Sigmoid colon (tissue), 7 donors: ENCODE data around the gene NOVA2. TPM values are rescaled to one million over a fixed set of nuclear protein-coding genes. Genes with fewer than 3 reads are reported as not detected.

ENCODE experiments used
- DNase-seq: peaks from one replicate; pipeline ENCODE4 v3.0.0-alpha.2; 2019
- H3K27ac ChIP-seq, 4 donors: fragments of 200-600 bp; sonication (generic); one replicate each; pipeline ENCODE4 v1.5.1; 2016 to 2019; ENCODE audit warnings: mild to moderate bottlenecking in 1 of 4
- H3K27me3 ChIP-seq, 3 donors: fragments of 200-600 bp; sonication (generic); one replicate each; pipeline ENCODE4 v1.5.1; 2019; ENCODE audit warnings: mild to moderate bottlenecking in 1 of 3
- H3K36me3 ChIP-seq, 4 donors: fragments of 200-600 bp; sonication (generic); one replicate each; pipeline ENCODE4 v1.5.1; 2016 to 2019
- H3K4me1 ChIP-seq, 4 donors: fragments of 200-600 bp; sonication (generic); one replicate each; pipeline ENCODE4 v1.5.1; 2017 to 2019
- H3K4me3 ChIP-seq, 4 donors: fragments of 200-600 bp; sonication (generic); one replicate each; pipeline ENCODE4 v1.5.1; 2017 to 2019; ENCODE audit warnings: mild to moderate bottlenecking in 2 of 4, moderate library complexity in 1 of 4
- H3K9me3 ChIP-seq, 4 donors: fragments of 200-600 bp in 3 of 4; sonication (generic) in 3 of 4; one replicate each; pipeline versions ENCODE4 v1.5.1 to v1.6.1; 2013 to 2019
- EP300 ChIP-seq, 4 donors: sonication (generic); formaldehyde crosslinking; IDR thresholded peaks; one replicate each; pipeline ENCODE4 v1.6.1; 2017; ENCODE audit warnings: antibody characterized with exemption in 4 of 4
- POLR2A ChIP-seq, 2 donors: fragments of 450-650 bp; IDR thresholded peaks; one replicate each; pipeline ENCODE4 v1.6.1; 2016; ENCODE audit warnings: antibody characterized with exemption in 2 of 2, mild to moderate bottlenecking in 2 of 2, moderate library complexity in 2 of 2
- POLR2AphosphoS5 ChIP-seq, 4 donors: sonication (generic); formaldehyde crosslinking; IDR thresholded peaks; one replicate each; pipeline ENCODE4 v1.6.1; 2017; ENCODE audit warnings: antibody characterized with exemption in 4 of 4
- WGBS, 2 donors: extraction: QIAGEN DNeasy Blood & Tissue Kit; methylation state at CpG; one replicate each; pipeline ENCODE4 v1.1.7; 2013; 5-methylcytosine and 5-hydroxymethylcytosine counted together
- intact Hi-C: fragments of 100-400 bp; cut with DNase I; formaldehyde crosslinking; loops from one replicate; pipeline ENCODE4 v1.15.1; 2023
- polyA plus RNA-seq, 3 donors: library from polyadenylated mRNA; stranded (reverse); fragments of 200-250 nt; gene quantifications; one replicate each; pipeline ENCODE4 v1.2.3, GENCODE V29; 2013
- total RNA-seq, 4 donors: library from RNA; depleted of rRNA; stranded (reverse); fragments of >200 nt; gene quantifications; one replicate each; pipeline ENCODE4 v1.1.0, GENCODE V29; 2016
- TF ChIP-seq, protein P1 (sequence below), 4 experiments: fragments of 450-650 bp in 3 of 4; fragments of 200-600 bp in 1 of 4; IDR thresholded peaks; one replicate each; pipeline ENCODE4 v1.5.1; 2016 to 2019; ENCODE audit warnings: antibody characterized with exemption in 4 of 4, mild to moderate bottlenecking in 3 of 4, moderate library complexity in 2 of 4
- donor health status: healthy with polysubstance abuse.
- donor health status: Bipolar disorder and iron deficiency.
- donor health status: healthy.

The NOVA2 gene
- total and polyA plus RNA-seq, 7 donors: 0.23 to 3.0 (median 0.68) TPM

DNA sequence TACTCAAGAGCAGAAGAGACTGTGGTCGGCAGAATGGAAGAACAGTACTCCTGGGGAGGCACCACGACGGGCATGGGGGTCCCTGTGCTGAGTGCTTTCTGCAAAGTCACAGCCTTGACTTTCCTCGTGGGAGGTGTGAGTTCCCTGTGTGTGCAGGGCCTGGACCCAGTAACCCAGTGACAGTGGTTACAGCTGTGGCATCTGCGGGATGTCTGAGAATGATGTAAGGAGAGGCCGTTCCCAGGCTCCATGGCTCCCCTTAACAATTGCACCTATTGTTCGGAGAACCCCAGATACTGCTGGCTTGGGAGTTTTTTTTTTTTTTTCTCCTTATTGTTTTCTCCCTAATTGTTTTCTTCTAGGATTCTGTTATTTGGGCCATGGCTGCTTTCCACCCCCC is 54.0 kb downstream of the NOVA2 start:
- TF ChIP-seq POLR2A (IDR thresholded peaks at IDR 0.05): no peak
- no peak for TF ChIP-seq EP300 (IDR thresholded peaks at IDR 0.05)
- TF ChIP-seq POLR2AphosphoS5 (IDR thresholded peaks at IDR 0.05): no peak
- TF ChIP-seq, protein P1, sequence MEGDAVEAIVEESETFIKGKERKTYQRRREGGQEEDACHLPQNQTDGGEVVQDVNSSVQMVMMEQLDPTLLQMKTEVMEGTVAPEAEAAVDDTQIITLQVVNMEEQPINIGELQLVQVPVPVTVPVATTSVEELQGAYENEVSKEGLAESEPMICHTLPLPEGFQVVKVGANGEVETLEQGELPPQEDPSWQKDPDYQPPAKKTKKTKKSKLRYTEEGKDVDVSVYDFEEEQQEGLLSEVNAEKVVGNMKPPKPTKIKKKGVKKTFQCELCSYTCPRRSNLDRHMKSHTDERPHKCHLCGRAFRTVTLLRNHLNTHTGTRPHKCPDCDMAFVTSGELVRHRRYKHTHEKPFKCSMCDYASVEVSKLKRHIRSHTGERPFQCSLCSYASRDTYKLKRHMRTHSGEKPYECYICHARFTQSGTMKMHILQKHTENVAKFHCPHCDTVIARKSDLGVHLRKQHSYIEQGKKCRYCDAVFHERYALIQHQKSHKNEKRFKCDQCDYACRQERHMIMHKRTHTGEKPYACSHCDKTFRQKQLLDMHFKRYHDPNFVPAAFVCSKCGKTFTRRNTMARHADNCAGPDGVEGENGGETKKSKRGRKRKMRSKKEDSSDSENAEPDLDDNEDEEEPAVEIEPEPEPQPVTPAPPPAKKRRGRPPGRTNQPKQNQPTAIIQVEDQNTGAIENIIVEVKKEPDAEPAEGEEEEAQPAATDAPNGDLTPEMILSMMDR (IDR thresholded peaks at IDR 0.05): no peak
- Histone ChIP-seq H3K4me3 (no peak overlapping the region), H3K4me1 (no peaks in the 10 kb centered on the region), H3K36me3 (no peaks in the 10 kb centered on the region), H3K27ac (no peak overlapping the region), H3K27me3 (peaks cover 0 to 19% (median 1%) of the 10 kb centered on the region in 3 donors), H3K9me3 (no peaks in the 10 kb centered on the region)
- intact Hi-C loops: no loop called here
- WGBS, 2 donors: 45 to 59% methylated on average over 7 of the region's 7 CpGs
- DNase-seq: no peak

DNA sequence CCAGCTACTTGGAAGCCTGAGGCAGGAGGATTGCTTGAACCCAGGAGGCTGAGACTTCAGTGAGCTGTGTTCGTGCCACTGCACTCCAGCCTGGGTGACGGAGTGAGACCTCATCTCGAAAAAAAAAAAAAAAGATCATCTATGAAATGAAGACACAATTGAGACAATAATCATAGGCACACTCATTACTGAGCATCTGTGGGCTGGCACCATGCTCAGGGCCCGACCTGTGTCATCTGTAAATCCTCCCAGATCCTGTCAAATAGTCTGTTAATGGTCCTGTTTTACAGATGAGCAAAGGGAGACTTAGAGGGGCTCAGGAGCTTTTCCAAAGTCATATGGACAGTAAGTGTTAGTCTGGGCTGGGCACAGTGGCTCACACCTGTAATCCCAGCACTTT is 54.9 kb downstream of the NOVA2 start:
- TF ChIP-seq EP300 (IDR thresholded peaks at IDR 0.05) (no peak), POLR2AphosphoS5 (IDR thresholded peaks at IDR 0.05) (no peak), POLR2A (IDR thresholded peaks at IDR 0.05) (no peak)
- TF ChIP-seq, protein P1 (IDR thresholded peaks at IDR 0.05): no peak
- no peaks in the 10 kb centered on the region for H3K36me3 ChIP-seq
- no peak for DNase-seq
- H3K4me1 ChIP-seq: no peaks in the 10 kb centered on the region
- intact Hi-C loops: no loop called here
- H3K4me3 ChIP-seq: no peak overlapping the region
- H3K27ac ChIP-seq: no peak overlapping the region
- H3K27me3 ChIP-seq: peaks cover 0 to 28% (median 11%) of the 10 kb centered on the region in 3 donors
- WGBS, 2 donors: 57 to 75% methylated on average over 4 of the region's 4 CpGs
- H3K9me3 ChIP-seq: no peaks in the 10 kb centered on the region

DNA sequence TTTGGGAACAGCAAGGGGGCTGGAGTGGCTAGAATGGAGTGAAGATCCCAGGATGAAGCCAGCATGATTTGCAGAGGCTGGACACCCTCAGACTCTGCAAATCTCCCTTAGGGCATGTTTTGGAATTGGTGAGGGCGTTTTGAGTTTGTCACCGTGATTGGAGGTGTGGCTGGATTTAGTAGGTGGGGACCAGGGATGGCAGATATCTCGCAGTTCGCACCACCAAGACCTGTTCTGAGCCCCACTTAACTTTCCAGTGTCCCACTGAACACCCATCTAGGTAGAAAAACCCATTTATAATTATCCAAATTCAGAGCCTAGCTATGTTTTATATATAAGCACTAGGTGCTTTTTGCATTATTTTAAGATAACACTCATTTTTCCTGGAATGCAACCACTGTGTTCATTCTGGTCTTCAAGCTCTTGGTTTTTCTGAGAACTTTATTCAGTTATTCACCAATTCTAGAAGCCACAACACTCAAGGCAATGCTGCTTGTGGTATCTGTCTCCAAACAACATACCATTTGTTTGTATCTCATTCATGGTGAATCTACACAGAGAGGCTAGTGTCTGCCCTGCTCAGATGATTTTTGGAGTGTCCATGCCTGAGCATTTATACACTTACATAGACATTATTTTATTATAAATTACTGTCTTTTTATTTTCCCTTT is 56.1 kb downstream of the NOVA2 start:
- no peak for DNase-seq
- TF ChIP-seq POLR2A (IDR thresholded peaks at IDR 0.05) (no peak), POLR2AphosphoS5 (IDR thresholded peaks at IDR 0.05) (no peak), EP300 (IDR thresholded peaks at IDR 0.05) (no peak)
- TF ChIP-seq, protein P1 (IDR thresholded peaks at IDR 0.05): no peak
- 25 to 57% methylated on average over 4 of the region's 4 CpGs for WGBS, 2 donors
- no peaks in the 10 kb centered on the region for H3K9me3 ChIP-seq
- H3K36me3 ChIP-seq: no peaks in the 10 kb centered on the region
- H3K27ac ChIP-seq: no peak overlapping the region
- intact Hi-C loops: no loop called here
- peaks cover 0 to 39% (median 20%) of the 10 kb centered on the region in 3 donors for H3K27me3 ChIP-seq
- no peak overlapping the region for H3K4me3 ChIP-seq
- no peaks in the 10 kb centered on the region for H3K4me1 ChIP-seq

DNA sequence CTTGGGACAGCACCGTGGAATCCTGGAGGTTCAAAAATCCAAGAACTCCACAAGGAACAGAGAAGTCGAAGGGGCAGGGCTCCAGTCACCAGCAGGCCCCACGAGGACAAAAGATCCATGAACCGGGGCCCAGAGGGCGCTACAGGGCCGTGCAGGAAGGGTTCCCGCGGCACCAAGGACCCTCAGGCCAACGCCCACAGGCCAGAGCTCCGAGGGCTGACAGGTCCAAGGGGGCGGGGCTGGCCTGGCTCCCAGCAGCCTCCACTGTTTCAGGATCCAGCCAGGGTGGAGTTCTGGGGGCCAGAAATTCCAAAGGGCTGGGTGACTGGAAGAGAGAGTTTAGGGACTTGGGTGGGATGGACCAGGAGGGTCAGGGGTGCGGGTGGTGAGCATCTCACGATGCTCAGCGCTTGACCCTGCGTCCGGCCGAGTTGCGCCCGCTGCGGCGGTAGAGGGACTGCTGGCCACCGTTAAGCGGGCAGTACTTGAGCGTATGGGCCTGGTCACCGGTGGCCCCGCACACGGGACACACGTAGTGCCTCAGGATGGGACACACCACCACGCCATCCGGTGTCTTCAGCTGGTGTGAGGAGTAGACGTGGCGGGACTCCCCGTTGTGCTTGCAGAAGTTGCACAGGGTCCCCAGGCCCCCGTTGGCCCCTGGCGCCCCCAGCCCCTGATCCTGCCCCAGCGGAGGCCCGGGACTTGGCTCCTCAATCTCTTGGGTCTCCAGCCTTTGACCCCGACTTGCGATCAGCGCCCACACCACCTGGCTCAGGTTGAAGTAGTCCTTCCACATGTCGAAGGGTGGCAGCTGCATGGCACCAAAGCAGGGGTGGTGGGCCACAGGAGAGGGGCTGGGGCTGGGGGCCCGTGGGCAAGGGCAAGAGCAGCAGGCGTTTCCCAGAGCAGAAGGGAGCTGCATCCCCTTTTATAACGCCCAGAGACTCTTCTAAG is 59.5 kb downstream of the NOVA2 start, which contains the start of gene NANOS2:
TSS of gene NANOS2 (minus strand) at position 905 of the 957 bp plus-strand sequence. CDS start at position 820, 85 bp downstream.
- H3K27ac ChIP-seq: no peak within 1 kb of the TSS
- H3K4me1 ChIP-seq: no peaks in the 10 kb centered on the region
- no peak for DNase-seq
- H3K9me3 ChIP-seq: no peaks in the 10 kb centered on the region
- TF ChIP-seq, protein P1 (IDR thresholded peaks at IDR 0.05): no peak
- no peak for TF ChIP-seq POLR2A (IDR thresholded peaks at IDR 0.05)
- intact Hi-C loops: no loop called here
- H3K36me3 ChIP-seq: no peaks in the 10 kb centered on the region
- 65 to 66% methylated on average over 44 of the region's 44 CpGs for WGBS, 2 donors
- H3K4me3 ChIP-seq: no peak within 1 kb of the TSS
- H3K27me3 ChIP-seq: peaks cover 0 to 51% (median 21%) of the 10 kb centered on the region in 3 donors
